ENCODE results near the gene MAPK8IP3.

Gene MAPK8IP3

DNA sequence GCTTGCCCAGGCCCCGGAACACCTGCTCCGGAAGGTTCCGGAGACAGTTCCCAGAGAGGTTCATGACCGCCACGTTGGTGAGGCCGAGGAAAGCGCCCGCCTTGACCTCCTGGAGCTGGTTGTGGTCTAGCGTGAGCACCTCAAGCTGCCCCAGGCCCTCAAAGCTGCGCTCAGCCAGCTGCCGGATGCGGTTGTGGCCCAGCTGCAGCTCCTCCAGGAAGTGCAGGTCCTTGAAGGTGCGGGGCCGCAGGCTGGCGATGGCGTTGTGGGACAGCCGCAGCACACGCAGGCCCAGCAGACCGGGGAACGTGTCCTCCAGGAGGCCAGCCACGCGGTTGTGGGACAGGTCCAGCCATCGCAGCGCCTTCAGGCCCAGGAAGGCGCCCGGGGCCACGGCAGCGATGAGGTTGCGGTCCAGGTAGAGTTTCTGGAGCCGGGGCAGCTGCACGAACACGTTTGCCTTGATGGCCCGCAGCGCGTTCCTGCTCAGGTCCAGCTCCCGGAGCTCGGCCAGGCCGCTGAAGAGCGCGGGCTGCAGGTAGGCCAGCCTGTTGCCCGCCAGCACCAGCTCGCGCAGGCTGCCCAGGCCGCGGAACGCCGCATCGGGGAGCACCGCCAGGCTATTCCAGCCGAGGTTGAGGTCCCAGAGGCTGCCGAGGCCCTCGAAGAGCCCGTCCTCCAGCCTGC is 85.4 kb downstream of the MAPK8IP3 start:
- Histone ChIP-seq H4K20me1 (ENCODE audit: low read depth, low read length) (no peaks in the 10 kb centered on the region), H2AFZ (ENCODE audit: low read depth, low read length, severe bottlenecking) (no peak overlapping the region), H3K36me3 (ENCODE audit: low read length) (no peaks in the 10 kb centered on the region), H3K9me2 (replicated peaks; ENCODE audit: insufficient read depth, low read length) (no peaks in the 10 kb centered on the region), H3F3A (ENCODE audit: insufficient read depth) (no peaks in the 10 kb centered on the region), H3K4me3 (ENCODE audit: insufficient read depth, low read length, poor library complexity, severe bottlenecking) (no peak overlapping the region), H3K9ac (ENCODE audit: low read length) (no peak overlapping the region), H3K9me3 (ENCODE audit: insufficient read depth, low read length) (no peaks in the 10 kb centered on the region), H3K27me3 (ENCODE audit: low read length) (no peaks in the 10 kb centered on the region), H3K27ac (ENCODE audit: low read depth, low read length) (no peak overlapping the region), H3K79me2 (ENCODE audit: insufficient read depth, low read length) (peaks cover 4% of the 10 kb centered on the region), H3K4me2 (ENCODE audit: low read depth, low read length, poor library complexity, severe bottlenecking) (no peak overlapping the region)
- TF ChIP-seq, protein P1, sequence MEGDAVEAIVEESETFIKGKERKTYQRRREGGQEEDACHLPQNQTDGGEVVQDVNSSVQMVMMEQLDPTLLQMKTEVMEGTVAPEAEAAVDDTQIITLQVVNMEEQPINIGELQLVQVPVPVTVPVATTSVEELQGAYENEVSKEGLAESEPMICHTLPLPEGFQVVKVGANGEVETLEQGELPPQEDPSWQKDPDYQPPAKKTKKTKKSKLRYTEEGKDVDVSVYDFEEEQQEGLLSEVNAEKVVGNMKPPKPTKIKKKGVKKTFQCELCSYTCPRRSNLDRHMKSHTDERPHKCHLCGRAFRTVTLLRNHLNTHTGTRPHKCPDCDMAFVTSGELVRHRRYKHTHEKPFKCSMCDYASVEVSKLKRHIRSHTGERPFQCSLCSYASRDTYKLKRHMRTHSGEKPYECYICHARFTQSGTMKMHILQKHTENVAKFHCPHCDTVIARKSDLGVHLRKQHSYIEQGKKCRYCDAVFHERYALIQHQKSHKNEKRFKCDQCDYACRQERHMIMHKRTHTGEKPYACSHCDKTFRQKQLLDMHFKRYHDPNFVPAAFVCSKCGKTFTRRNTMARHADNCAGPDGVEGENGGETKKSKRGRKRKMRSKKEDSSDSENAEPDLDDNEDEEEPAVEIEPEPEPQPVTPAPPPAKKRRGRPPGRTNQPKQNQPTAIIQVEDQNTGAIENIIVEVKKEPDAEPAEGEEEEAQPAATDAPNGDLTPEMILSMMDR (IDR thresholded peaks at IDR 0.05; ENCODE audit: insufficient read depth, low read length, poor library complexity, severe bottlenecking): no peak
- no peak for TF ChIP-seq EZH2phosphoT487 (conservative IDR thresholded peaks at IDR 0.05; ENCODE audit: low read length)

DNA sequence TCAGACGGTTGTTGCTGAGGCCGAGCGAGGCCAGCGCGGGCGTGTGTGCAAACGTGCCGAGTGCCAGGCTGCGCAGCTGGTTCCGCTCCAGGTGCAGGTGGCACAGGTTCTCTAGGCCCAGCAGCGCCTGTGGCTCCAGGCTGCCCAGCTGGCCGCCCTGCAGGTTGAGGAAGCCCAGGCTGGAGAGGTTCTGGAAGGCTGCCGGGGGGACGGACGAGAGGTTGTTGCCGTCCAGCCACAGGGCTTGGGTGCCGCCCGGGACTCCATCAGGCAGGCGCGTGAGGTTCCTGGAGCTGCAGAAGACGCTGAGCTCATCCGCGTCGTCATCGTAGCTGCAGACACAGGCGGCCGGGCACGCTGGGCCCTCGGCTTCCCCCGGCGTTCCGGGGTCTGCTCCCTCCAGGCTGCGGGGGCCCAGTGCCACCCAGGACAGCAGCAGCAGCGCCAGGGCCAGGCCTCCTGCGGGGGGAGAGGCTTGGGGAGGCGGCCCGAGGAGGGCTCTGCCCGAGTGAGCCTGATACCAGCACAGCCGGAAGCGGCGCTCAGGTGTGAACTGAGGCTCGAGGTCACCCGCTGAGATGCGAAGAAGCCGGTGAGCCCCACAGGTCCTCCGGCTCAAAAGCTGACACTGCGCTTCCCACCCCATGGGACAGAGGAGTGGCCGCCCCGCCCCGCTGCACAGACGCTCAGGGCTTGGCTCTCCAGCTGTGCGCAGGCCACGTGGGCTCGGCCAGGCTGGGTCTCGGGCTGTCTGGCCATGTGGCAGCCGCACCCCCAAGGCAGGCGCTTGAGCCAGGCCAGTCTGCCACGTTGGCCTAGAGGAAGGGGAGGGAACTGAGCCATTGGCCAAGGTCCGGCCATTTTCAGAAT is 86.2 kb downstream of the MAPK8IP3 start:
- H3K27me3 ChIP-seq (ENCODE audit: low read length): no peaks in the 10 kb centered on the region
- H3K4me3 ChIP-seq (ENCODE audit: insufficient read depth, low read length, poor library complexity, severe bottlenecking): no peak overlapping the region
- H3K9me3 ChIP-seq (ENCODE audit: insufficient read depth, low read length): no peaks in the 10 kb centered on the region
- no peaks in the 10 kb centered on the region for H4K20me1 ChIP-seq (ENCODE audit: low read depth, low read length)
- H3K27ac ChIP-seq (ENCODE audit: low read depth, low read length): no peak overlapping the region
- H3K9ac ChIP-seq (ENCODE audit: low read length): no peak overlapping the region
- no peaks in the 10 kb centered on the region for H3K9me2 ChIP-seq (replicated peaks; ENCODE audit: insufficient read depth, low read length)
- H3K79me2 ChIP-seq (ENCODE audit: insufficient read depth, low read length): no peaks in the 10 kb centered on the region
- TF ChIP-seq, protein P1 (IDR thresholded peaks at IDR 0.05; ENCODE audit: insufficient read depth, low read length, poor library complexity, severe bottlenecking): no peak
- TF ChIP-seq EZH2phosphoT487 (conservative IDR thresholded peaks at IDR 0.05; ENCODE audit: low read length): no peak
- no peak overlapping the region for H2AFZ ChIP-seq (ENCODE audit: low read depth, low read length, severe bottlenecking)
- no peaks in the 10 kb centered on the region for H3F3A ChIP-seq (ENCODE audit: insufficient read depth)
- no peaks in the 10 kb centered on the region for H3K36me3 ChIP-seq (ENCODE audit: low read length)
- no peak overlapping the region for H3K4me2 ChIP-seq (ENCODE audit: low read depth, low read length, poor library complexity, severe bottlenecking)

DNA sequence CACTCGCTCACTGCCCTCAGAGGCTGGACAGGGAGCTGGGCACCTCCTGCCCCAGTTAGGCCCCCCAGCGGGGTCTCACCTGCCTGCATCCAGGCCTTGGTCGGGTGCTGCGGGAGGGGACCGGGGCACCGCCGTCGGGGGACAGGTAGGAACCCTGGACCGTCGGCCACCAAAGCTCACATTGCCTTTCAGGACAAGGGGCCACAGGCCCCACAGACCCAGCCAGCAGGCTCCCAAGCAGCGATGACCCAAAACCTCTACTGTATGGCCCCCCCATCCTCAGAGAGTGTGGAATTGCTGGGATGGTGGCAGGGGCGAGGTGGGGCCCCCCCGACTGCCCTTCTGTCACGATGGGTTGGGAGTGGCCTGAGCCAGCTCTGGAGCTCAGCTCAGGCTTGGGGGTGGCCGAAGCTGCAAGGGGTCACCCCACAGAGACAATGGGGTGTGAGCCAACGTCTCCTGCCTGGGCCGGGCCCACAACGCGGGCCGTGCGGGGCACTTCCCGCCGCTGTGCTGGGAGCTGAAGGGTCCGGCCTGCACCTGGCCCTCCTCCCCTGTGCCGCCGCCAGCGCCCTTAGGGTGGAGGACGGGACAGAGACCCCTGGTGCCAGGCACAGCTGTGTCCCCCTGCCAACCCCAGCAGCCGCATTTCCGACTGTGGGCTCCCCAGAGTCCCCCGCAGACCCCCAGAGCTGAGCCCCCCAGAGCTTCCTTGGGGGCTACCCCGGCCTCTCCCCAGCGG is 87.0 kb downstream of the MAPK8IP3 start:
- no peaks in the 10 kb centered on the region for H3K27me3 ChIP-seq (ENCODE audit: low read length)
- H4K20me1 ChIP-seq (ENCODE audit: low read depth, low read length): no peaks in the 10 kb centered on the region
- TF ChIP-seq, protein P1 (IDR thresholded peaks at IDR 0.05; ENCODE audit: insufficient read depth, low read length, poor library complexity, severe bottlenecking): no peak
- H2AFZ ChIP-seq (ENCODE audit: low read depth, low read length, severe bottlenecking): no peak overlapping the region
- H3K9me3 ChIP-seq (ENCODE audit: insufficient read depth, low read length): peaks cover 3% of the 10 kb centered on the region; the same call in 1 of the 2 replicates
- H3K9ac ChIP-seq (ENCODE audit: low read length): no peak overlapping the region
- no peak overlapping the region for H3K4me3 ChIP-seq (ENCODE audit: insufficient read depth, low read length, poor library complexity, severe bottlenecking)
- no peak overlapping the region for H3K27ac ChIP-seq (ENCODE audit: low read depth, low read length)
- no peaks in the 10 kb centered on the region for H3F3A ChIP-seq (ENCODE audit: insufficient read depth)
- H3K4me2 ChIP-seq (ENCODE audit: low read depth, low read length, poor library complexity, severe bottlenecking): no peak overlapping the region
- no peaks in the 10 kb centered on the region for H3K36me3 ChIP-seq (ENCODE audit: low read length)
- no peaks in the 10 kb centered on the region for H3K79me2 ChIP-seq (ENCODE audit: insufficient read depth, low read length)
- H3K9me2 ChIP-seq (replicated peaks; ENCODE audit: insufficient read depth, low read length): no peaks in the 10 kb centered on the region

Measured in SU-DHL-6 (cell line).